C1 segment of cervical spinal cord (tissue), 14 donors: ENCODE data around the gene HTT-AS.
"Not testable (repeated sequence)": the region's sequence is repeated elsewhere in the genome, so short reads cannot be mapped to it uniquely, and the experiment has no call there.

ENCODE experiments used
- DNase-seq, 14 donors: peaks; one replicate each; lab custom pipeline; 2025; lab: John Stamatoyannopoulos, UW

Gene HTT-AS

GRCh38 chr4:3051141-3051897, 23.0 kb downstream of the HTT-AS start:
- not testable (repeated sequence) for DNase-seq

GRCh38 chr4:3047464-3048286, 26.7 kb downstream of the HTT-AS start:
- peak in 8 of 14 donors; percentile 13 to 49 (median 26) for DNase-seq

DNA sequence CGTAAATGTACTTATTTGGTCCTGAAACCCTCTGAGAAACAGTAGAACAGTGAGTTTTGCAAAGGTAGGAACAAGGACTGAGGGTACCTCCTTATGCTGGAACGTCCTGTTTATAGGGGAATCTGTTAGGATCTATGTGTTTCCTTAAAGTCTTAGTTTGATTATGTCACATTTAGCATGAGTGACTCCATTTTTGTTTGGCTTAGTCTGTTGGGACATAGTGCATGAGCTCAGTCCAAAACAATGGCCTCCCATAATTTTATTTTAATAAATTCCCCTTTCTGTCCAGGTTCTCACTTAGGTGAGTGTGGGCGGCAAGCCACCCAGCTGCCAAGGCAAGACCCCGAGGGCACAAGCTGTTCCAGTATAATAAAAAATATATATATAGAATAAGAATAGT, 27.7 kb downstream of the HTT-AS start:
- DNase-seq = no peak

DNA sequence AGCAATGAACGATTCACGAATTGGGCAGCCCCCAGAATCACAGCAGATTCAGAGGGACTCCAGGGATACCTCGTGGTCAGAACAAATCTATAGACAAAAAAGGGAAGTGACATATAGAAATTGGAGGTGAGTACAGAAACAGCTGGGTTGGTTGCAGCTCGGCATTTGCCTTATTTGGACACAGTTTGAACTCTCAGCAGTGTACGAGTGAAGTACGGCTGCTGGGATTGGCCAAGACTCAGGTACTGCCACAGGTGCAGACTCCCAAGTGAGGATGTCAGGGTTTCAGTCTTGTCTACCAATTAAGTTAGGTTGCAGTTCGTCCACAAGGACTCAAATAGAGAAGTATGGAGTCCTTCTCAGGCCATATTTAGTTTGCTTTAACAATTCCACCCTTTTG, 28.2 kb downstream of the HTT-AS start:
- no peak for DNase-seq

GRCh38 chr4:3044870-3045819, 29.2 kb downstream of the HTT-AS start:
- peak in 2 of 14 donors; percentile 19 to 31 for DNase-seq

DNA sequence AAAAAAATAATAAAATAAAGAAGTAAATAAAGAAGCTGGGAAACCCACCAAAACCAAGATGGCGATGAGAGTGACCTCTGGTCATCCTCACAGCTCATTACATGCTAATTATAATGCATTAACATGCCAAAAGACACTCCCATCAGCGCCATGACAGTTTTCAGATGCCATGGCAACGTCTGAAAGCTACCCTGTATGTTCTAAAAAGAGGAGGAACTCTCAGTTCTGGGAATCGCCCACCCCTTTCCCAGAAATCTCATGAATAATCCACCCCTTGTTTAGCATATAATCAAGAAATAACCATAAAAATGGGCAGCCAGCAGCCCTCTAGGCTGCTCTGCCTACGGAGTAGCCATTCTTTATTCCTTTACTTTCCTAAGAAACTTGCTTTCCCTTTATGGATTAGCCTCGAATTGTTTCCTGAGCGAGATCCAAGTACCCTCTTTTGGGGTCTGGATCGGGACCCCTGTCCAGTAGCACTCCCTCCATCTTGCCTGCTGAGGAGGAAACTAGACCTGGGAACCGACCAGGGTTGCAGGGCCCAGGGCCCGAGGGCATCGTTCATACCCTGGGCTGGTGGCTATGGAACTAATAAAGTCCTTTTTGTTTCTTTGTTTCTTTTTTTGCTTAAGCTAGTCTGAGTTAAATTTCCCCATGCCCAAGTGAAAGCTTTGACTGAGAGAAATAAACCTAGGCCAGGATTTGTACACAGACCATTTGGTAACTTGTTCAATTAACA, 30.9 kb downstream of the HTT-AS start:
- no peak for DNase-seq

GRCh38 chr4:3042226-3042625, 32.1 kb downstream of the HTT-AS start:
- no peak for DNase-seq

- DNase-seq = peak in 6 of 14 donors; percentile 9 to 67 (median 38)
Observed at GRCh38 chr4:3041192-3042142, 32.9 kb downstream of the HTT-AS start.

GRCh38 chr4:3040452-3041191, 33.7 kb downstream of the HTT-AS start:
- DNase-seq = no peak

DNA sequence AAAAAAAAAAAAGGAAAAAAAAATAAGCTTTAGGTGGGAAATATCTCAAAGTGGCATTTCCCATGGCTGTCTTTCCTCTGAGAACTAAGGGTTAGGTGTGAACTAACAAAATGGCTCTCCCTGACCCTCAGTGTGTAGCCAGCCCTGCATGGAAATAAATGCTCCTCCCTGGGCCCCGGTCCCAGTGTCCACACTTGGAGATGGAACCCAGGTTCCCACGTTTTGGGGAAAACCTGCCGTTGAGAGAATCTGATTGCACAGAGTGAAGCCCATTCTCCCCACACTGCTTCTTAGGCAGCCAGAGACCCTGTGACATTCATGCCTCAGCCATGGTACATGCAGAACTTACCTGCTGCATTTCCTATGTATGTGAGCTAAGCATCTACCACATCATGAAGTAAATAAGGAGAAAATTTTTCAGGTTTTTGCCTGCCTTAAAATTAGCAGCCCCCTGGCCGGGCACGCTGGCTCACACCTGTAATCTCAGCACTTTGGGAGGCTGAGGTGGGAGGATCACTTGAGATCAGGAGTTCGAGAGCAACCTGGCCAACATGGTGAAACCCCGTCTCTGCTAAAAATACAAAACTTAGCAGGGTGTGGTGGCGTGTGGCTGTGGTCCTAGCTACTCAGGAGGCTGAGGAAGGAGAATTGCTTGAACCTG, 34.5 kb downstream of the HTT-AS start:
- no peak for DNase-seq

GRCh38 chr4:3037957-3038461, 36.3 kb downstream of the HTT-AS start:
- DNase-seq = peak in 1 of 14 donors; percentile 17

- DNase-seq = no peak
Observed at GRCh38 chr4:3036131-3036952, 38.0 kb downstream of the HTT-AS start.

DNA sequence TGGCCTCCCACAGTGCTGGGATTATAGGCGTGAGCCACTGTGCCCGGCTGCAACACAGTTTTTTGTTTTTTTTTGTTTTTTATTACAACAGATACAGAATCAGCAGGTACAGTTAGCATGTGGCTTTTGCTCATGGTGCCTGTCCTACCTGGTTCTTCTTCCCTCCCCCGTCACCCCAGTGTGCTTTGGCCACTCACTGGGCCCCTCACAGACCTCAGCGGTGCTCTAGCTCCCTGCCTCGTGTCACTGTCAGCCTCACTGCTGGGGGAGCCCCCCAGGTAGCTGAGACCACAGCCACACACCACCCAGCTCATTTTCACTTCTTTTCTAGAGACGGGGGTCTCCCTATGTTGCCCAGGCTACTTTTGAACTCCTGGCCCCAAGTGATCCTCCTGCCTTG, 38.7 kb downstream of the HTT-AS start:
- DNase-seq = no peak

- no peak for DNase-seq
Observed at GRCh38 chr4:3035249-3035648, 39.1 kb downstream of the HTT-AS start.

- DNase-seq = no peak
Observed at GRCh38 chr4:3034231-3034630, 40.1 kb downstream of the HTT-AS start.

DNA sequence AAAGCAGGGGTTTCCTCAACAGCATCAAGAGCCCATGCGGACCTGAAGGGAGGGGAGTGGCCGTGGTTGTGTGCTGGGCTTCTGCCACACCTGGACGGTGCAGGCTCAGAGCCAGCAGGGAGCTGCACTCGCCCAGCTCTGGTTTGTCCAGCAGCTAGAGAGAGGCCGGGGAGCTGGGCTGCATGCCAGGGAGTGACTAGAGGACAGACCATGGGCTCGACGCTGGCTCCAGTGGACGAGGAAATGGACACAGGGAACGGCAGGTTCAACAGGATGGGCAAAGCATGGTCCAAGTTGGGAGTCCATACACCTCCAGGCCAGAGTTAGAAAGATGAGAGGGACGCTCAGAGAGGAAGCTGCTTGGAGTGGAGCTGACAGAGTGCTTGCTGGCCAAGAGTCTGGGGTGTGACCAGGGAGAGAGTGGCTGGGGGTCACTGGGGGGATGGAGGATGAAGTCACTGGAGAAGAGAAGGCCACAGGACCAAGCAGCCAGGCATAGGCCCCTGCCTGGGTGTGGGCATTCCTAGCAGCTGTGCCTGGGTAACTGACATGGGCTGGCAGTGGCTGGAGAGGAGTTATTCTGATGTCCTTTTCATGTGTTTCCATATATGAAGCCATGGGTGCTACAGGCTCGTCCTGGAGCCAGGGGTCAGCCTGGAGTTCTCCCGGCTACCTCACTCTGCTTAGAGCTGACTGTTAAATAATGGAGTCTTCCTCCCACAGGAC, 42.8 kb downstream of the HTT-AS start:
- no peak for DNase-seq
